GM21717 (cell line): Measurements from ENCODE around the gene ZNHIT3.

ENCODE experiments used
- ATAC-seq: cut with Tn5 transposase; IDR thresholded peaks from one replicate; pipeline ENCODE4 v1.9.1; 2021; ENCODE audit warnings: mild to moderate bottlenecking, moderate library complexity; ENCODE audit not compliant: unreplicated experiment

ZNHIT3 gene

GRCh38 chr17:36509272-36509985, 22.9 kb downstream of the ZNHIT3 start:
- no peak for ATAC-seq

GRCh38 chr17:36510636-36511035, 24.2 kb downstream of the ZNHIT3 start:
- no peak for ATAC-seq

- no peak for ATAC-seq
Observed at GRCh38 chr17:36511216-36511615, 24.7 kb downstream of the ZNHIT3 start.

GRCh38 chr17:36512641-36513040, 26.2 kb downstream of the ZNHIT3 start:
- ATAC-seq = no peak

- no peak for ATAC-seq
Observed at GRCh38 chr17:36514856-36515255, 28.4 kb downstream of the ZNHIT3 start.

- no peak for ATAC-seq
Observed at GRCh38 chr17:36515837-36516236, 29.4 kb downstream of the ZNHIT3 start.

- no peak for ATAC-seq
Observed at GRCh38 chr17:36523113-36523512, 36.6 kb downstream of the ZNHIT3 start.

GRCh38 chr17:36524428-36524876, 38.0 kb downstream of the ZNHIT3 start:
- ATAC-seq = no peak

- no peak for ATAC-seq
Observed at GRCh38 chr17:36525113-36525512, 38.6 kb downstream of the ZNHIT3 start.

- no peak for ATAC-seq
Observed at GRCh38 chr17:36525888-36526287, 39.4 kb downstream of the ZNHIT3 start.

GRCh38 chr17:36527621-36528250, 41.3 kb downstream of the ZNHIT3 start:
- ATAC-seq = no peak

- no peak for ATAC-seq
Observed at GRCh38 chr17:36529121-36529520, 42.6 kb downstream of the ZNHIT3 start.

GRCh38 chr17:36532435-36532975, 46.0 kb downstream of the ZNHIT3 start:
- no peak for ATAC-seq

GRCh38 chr17:36533935-36534839, 47.7 kb downstream of the ZNHIT3 start:
- peak; percentile 29 for ATAC-seq

GRCh38 chr17:36534840-36535668, 48.6 kb downstream of the ZNHIT3 start, which contains the start of the genes MYO19 and PIGW:
MYO19 (minus strand) TSS chr17:36534868; CDS start chr17:36532538, 2,330 bp downstream.
PIGW (plus strand) TSS chr17:36534987; CDS start chr17:36537102, 2,115 bp downstream.
- ATAC-seq = peak; percentile 62

- no peak for ATAC-seq
Observed at GRCh38 chr17:36535669-36536081, 49.2 kb downstream of the ZNHIT3 start.

GRCh38 chr17:36540696-36541095, 54.2 kb downstream of the ZNHIT3 start:
- ATAC-seq = no peak

GRCh38 chr17:36542755-36543154, 56.3 kb downstream of the ZNHIT3 start:
- no peak for ATAC-seq

GRCh38 chr17:36544044-36544306, 57.5 kb downstream of the ZNHIT3 start:
- ATAC-seq = peak; percentile 2

GRCh38 chr17:36544307-36545076, 58.0 kb downstream of the ZNHIT3 start, which contains the start of gene GGNBP2:
GGNBP2 (plus strand) TSS chr17:36544919; CDS start chr17:36545725, 806 bp downstream.
- ATAC-seq = peak; percentile 44
